GM19025 (cell line): Measurements from ENCODE around the gene CPLX3.

Experiments used
- ATAC-seq: cut with Tn5 transposase; IDR thresholded peaks from one replicate; pipeline ENCODE4 v1.9.1; 2021; ENCODE audit warnings: mild to moderate bottlenecking, low read depth, moderate library complexity; ENCODE audit not compliant: unreplicated experiment

Gene CPLX3

DNA sequence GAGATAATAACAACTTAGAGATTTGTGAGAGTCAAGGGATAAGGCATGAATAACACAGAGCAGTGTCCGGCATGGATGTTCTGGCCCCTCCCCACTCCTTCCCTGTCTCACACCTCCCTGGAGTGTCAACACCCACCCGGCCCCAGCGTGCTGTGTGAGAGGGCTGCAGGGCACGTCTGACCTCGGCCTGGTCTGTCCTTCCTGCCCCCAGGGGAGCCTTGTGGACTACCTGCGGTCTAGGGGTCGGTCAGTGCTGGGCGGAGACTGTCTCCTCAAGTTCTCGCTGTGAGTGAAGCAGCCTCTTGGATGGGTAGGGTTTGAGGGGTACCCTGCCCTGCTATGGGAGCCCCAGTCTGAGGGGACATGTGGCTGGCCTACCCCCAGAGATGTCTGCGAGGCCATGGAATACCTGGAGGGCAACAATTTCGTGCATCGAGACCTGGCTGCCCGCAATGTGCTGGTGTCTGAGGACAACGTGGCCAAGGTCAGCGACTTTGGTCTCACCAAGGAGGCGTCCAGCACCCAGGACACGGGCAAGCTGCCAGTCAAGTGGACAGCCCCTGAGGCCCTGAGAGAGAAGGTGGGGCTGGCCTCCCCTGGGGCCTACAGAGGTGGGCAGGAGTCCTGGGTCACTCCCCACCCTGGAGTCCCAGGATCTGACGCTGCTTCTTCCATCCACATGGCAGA is 25.0 kb upstream of the CPLX3 start:
- no peak for ATAC-seq

DNA sequence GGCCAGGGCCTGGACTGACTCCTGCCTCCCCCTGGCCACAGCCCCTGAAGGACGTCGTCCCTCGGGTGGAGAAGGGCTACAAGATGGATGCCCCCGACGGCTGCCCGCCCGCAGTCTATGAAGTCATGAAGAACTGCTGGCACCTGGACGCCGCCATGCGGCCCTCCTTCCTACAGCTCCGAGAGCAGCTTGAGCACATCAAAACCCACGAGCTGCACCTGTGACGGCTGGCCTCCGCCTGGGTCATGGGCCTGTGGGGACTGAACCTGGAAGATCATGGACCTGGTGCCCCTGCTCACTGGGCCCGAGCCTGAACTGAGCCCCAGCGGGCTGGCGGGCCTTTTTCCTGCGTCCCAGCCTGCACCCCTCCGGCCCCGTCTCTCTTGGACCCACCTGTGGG is 24.1 kb upstream of the CPLX3 start:
- ATAC-seq: no peak

DNA sequence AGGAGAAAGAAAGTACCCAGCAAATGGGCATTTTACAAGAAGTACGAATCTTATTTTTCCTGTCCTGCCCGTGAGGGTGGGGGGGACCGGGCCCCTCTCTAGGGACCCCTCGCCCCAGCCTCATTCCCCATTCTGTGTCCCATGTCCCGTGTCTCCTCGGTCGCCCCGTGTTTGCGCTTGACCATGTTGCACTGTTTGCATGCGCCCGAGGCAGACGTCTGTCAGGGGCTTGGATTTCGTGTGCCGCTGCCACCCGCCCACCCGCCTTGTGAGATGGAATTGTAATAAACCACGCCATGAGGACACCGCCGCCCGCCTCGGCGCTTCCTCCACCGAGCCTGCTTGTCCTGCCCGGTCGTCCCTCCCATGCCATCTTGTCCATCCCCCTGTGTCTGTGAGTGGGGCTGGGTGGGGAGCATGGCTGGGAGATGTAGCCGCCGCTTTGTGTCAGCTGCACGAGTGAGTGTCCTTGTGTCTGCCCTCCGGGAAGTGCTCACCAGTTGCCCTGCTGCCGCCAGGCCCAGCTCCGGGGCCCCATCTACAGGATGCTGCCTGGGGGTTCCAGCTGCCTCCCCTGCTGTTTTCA is 23.5 kb upstream of the CPLX3 start:
- no peak for ATAC-seq

DNA sequence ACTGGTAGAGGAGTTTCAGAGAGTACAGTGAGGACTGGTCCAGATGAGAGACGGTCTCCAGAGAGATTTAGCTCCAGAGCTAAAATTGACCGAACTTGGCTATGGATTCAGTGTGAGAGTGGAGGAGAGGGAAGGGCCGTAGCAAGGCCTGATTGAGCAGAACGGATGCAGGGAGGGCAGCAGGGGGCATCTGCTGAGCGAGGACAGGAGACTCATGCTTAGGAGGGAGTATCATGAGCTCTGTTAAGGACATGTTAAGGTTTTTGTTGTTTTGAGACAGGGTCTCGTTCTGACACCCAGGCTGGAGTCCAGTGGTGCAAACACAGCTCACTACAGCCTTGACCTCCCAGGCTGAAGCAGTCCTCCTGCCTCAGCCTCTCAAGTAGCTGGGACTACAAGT is 21.5 kb upstream of the CPLX3 start:
- ATAC-seq: no peak

DNA sequence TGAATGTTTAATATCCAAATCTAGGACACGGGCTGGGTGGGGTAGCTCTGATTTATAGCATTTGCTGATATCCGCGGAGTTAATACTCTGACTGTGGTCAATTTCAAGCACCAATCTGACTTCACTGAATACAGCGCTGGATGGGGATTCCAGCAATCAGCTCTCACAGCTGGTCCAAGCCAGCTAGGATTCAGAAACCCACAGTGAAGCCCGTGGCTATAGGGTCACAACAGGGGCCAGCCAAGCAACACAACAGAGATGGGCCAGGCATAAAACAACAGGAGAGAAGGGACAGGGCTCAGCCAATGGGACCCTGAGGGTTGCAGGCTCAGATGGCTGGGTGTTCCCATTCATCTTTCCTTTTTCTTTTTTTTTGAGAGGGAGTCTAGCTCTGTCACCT is 19.1 kb upstream of the CPLX3 start:
- ATAC-seq: no peak

DNA sequence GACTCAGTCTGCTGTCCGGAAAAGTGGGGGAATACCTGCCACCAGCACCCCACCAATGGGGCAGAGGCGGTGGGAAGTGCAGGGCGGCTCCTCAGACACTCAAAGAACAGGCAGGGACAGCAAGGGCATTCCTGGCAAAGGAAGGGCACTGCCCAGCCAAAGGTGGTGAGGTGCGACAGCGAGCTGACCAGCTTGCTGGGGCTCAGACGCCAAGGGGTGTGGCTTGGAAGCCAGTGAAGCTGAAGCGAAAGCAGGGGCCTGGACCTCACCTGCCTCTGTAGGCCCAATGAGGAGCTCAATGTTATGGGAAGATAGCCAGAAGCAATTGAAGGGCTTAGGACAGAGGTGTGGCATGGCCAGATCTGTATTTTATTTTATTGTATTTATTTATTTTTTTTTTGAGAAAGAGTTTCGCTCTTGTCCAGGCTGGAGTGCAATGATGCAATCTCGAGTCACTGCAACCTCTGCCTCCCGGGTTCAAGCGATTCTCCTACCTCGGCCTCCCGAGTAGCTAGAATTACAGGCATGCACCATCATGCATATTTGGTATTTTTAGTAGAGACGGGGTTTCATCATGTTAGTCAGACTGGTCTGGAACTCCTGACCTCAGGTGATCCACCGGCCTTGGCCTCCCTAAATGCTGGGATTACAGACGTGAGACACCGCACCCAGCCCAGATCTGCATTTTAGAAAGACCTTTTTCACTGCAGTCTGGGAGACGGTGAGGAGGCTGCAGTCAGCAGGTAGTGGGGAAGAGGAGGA is 18.2 kb upstream of the CPLX3 start:
- ATAC-seq: no peak

DNA sequence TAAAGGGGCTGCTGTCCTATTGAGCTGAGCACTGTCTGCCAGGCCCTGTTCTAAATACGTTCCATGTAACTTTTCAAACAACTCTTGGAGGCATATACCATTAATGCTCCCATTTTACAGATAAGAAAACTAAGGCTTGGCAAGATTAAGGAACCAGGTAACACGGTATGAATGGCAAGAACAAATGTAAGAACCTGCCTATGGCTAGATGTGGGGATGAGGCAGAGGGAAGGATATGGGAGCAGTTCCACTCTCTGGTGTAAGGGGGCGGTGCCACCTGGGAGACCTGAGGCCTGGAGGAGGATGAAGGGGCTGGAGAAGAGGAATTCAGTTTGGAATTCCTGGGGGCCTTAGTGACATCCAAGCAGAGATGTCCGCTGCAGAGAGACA is 17.6 kb upstream of the CPLX3 start:
- no peak for ATAC-seq

DNA sequence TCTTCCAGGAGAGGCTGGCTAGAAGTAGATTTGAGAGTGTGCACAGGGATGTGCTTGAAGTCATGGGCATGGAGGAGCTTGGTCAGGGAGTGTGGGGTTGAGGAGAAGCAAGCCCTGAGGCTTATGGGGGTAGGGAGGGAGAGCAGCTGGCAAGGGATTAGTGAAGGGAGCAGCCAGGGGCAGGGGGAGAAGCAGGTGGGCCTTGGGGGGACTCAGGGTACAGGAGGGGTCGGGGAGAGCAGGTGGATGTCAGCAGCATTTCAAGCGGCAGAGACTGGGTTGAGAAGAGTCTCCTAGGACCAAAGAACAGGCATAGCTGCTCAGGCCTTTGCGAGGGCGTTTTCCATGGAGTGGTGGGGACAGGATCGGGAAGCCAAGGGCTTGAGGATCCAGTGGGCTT is 17.2 kb upstream of the CPLX3 start:
- ATAC-seq: no peak

DNA sequence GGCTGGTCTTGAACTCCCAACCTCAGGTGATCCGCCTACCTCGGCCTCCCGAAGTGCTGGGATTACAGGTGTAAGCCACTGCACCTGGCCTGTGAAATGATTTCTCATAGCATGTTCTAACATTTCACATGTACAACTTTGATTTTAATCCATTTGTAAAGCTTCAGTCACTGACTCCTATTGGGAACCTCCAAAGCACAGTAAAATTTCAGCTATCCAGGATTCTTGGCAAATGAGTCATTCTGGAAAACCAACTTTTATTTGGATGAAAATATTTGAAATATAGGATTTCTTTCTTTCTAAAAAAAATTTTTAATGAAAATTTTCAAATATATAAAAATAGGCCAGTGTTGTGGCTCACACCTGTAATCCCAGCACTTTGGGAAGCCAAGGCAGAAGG is 16.5 kb upstream of the CPLX3 start:
- no peak for ATAC-seq

DNA sequence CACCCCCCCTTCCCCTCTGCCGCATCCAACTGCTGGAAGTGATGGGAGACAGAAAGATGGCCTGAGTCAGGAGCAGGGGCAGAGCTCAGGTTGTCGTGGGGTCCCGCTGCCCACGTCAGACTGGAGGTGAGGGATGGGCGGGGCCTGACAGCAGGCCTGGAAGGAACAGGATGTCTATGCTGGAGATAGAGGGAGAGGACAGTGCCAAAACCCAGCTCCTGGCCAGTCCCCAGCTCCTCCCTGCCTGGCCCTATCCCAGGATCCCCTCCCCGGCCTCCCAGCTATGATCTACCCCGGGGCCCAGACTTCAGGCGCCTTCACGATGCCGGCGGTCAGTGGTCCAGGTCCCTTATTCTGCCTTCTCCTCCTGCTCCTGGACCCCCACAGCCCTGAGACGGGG is 13.9 kb upstream of the CPLX3 start, which contains the start of gene LMAN1L:
TSS of gene LMAN1L (plus strand) at position 303 of the 400 bp plus-strand sequence. CDS start at position 323, 20 bp downstream.
- ATAC-seq: no peak

DNA sequence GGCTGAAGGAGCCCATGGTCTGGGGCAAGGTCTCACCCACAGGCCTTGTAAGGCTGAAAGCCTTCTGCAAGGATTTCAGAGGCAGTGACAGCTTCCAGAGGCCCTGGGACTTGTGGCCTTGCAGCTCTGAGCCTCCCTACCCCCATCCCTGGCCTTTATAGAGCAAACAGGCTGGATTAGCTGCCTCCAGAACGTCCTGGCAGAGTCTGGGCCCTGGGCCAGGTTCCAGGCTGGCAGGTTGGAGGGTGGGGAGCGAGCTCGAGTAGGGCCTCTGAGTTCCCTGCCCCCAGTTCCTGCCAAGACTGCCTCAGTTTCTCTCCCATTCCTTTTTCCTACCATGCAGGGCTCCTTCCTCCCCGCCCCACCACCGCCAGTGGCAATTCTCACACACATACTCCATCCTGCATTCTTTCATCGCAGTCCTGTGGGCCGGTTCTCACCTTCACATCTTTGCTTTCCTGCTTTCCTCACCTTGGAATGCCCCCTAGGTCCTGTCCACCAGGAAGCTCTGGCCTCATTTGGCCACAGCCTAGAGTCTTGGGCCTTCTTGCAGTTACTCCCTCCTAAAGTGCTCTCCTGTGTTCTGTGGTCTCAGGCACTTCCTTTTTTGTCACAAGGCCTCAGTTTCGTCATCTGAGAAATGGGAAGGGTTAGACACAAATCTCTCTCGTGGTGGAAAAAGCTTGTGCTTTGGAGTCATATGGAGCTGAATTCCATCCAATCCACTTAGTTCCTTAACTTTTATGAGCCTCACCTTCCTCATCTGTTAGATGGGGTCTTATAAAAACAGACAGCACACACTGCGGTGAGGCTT is 11.1 kb upstream of the CPLX3 start:
- no peak for ATAC-seq

DNA sequence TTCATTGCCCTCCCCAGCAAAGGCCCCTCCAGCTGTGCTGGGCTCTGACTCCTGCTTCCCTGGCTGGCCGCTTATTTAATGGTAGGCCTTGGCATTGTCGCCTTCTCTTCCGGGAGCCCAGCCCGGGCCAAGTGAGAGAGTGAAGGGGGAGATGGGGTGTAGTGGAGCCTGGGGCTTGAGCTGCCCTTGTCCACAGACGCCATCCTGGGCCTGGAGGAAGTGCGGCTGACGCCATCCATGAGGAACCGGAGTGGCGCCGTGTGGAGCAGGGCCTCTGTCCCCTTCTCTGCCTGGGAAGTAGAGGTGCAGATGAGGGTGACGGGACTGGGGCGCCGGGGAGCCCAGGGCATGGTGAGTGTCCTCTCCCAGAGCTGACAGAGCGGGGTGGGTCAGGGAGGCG is 10.5 kb upstream of the CPLX3 start:
- ATAC-seq: no peak

DNA sequence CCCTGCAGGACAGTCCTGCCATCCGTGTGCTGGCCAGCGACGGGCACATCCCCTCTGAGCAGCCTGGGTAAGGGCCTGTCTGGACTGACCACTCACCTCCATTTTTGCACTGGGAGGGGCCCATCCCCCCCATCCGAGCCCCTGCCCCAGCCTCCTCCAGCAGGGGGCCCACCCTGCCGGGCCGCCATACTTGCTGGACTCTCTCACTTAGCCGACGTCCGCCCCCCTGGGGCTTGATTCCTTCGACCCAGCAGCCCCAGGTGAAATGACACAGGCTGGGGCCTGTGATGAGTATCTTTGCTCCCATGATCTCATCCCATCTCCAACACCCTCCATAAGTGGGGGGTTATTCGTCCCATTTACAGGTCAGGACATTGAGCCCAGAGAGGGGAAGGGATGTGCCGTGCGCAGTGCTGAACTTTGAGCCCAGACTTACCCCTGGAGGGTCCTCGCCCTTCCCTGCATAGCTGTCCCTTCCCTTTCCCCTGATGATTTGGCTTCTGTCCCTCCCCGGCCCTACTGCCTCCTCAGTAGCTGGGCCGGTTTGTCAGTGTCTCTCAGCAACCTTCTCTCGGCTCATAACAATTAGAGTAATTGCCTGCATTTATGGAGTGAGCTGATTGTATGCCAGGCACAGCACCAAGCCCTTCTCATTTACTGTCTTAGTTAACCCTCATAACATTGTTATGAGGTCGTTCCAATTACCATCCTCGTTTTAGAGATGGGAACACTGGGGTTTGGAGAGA is 9.6 kb upstream of the CPLX3 start:
- no peak for ATAC-seq

DNA sequence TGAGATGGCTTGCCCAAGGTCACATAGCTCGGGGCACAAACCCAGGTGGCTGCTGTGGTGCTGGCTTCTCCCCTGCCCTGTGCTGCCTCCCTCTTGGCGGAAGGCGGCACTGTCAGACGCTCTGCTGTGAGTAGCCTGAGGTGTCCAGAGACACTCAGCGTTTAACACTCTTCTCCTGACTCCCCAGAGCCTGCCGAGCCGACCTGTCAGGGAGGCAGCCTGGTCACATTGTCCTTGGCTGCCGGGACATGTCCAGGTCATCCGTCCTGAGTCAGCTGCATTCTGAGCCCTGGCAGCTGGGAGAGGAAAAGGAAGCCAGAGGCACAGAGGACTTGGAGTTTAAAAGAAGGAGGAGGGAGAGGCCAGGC is 9.1 kb upstream of the CPLX3 start:
- ATAC-seq: no peak

DNA sequence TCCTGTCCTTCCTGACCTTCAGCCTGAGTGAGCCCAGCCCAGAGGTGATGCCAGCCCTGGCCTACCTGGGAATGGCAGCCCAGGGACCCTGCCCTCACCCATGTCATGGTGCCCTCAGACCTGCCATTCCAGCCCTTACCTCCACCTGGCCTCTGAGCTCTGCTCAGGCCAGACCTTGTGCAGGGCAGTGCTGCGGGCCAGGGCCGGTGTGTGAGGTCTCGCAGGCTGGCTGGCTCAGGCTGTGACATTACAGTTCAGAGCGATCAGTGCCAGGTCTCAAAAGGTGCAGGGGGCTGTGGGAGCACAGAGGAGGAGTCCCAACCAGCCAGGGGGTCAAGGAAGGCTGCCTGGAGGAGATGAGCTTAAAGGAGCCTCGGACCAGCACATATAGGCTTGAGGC is 6.4 kb upstream of the CPLX3 start:
- ATAC-seq: no peak

DNA sequence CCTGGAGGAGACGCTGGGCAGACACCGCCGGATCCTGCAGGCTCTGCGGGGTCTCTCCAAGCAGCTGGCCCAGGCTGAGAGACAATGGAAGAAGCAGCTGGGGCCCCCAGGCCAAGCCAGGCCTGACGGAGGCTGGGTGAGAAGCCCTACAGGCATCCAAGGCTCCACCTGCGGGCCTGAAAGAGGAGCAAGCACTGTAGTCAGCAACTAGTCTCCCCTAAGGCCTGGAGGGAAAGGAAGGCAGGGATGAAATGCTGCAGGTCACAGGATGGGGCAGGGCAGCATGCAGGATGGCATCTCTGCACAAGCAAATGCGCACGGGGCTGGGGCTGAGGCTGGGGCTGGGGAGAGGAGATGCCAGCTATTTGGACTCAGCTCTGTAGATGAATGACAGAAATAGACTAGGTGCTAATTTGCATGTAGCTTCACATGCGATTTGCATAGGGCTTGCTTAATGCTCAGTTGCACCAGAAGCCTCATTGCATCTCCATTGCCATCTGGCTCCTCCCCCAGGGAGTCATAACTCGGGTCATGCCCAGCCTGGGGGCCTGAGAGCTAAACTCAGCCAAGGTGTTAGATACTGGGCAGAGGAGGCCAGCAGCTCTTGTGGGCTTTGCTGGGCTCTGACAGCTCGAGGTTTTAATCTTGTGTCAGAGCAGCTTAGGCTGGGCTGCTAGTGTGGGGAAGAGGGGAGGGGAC is 5.2 kb upstream of the CPLX3 start:
- no peak for ATAC-seq

DNA sequence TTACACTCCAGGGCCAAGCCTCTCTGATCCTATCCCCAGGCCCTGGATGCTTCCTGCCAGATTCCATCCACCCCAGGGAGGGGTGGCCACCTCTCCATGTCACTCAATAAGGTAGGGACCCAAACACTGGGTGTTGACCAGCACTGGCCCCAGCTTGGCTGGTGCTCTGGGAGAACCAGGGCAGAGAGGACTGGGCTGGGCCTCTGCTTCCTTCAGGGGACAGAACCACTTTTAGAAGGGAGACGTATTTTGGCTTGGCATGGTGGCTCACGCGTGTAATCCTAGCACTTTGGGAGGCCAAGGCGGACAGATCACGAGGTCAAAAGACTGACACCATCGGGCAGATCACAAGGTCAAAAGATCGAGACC is 4.7 kb upstream of the CPLX3 start:
- ATAC-seq: no peak

DNA sequence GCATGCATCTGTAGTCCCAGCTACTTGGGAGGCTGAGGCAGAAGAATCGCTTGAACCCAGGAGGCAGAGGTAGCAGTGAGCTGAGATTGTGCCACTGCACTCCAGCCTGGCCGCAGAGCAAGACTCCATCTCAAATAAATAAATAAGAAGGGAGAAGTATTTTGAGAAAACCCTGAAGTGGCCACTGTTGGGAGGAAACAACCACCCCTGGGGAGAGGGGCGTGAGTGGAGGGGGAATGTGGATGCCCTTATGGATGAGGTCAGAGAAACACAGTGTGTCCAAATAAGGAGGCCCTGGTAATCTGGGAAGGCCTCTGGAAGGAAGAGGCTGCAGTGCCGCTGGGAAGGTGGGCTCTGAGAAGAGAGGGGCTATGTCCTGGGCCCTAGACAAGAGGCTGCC is 4.2 kb upstream of the CPLX3 start:
- no peak for ATAC-seq

DNA sequence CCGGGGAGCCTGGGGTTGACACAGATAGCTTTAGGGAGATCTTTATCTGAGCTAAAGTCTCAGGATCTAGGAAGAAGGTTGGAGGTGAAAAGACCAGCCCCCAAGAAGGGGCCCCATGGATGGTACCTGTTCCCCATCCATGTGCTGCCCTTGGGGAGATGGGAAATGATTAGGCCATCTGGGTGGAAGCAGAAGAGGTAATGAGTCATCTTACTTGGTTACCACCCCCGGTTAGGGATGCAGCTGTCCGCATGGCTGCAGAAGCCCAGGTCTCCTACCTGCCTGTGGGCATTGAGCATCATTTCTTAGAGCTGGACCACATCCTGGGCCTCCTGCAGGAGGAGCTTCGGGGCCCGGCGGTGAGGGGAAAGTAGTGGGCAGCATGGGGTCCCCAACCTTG is 3.1 kb upstream of the CPLX3 start:
- ATAC-seq: no peak

DNA sequence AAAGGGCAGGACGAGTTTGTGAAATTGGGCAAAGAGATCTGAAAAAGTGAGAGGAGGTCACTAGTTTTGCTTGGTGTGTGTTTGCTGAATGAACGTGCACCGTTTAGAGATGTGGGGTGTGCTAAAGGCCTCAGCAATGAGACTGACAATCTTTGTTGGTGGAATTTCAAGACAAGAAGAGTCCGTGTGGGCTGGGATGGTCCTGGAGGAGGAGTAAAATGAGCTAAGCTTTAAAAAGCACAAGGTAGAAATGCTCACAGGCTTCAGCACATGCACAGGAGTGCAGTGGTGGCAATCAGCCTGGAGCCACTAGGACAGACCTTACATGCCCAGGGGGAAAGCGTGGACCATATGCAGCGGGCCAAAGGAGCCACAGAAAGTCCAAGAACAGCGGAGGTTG is 1.5 kb upstream of the CPLX3 start:
- ATAC-seq: no peak
